Raji (cell line): ENCODE measurements around the gene STK4.

Source experiments
- POLR2A ChIP-seq: IDR thresholded peaks from 2 replicates; pipeline ENCODE4 v1.6.1; 2011; ENCODE audit warnings: low read depth, low read length, control low read depth; ENCODE audit not compliant: insufficient read depth

The STK4 gene

DNA sequence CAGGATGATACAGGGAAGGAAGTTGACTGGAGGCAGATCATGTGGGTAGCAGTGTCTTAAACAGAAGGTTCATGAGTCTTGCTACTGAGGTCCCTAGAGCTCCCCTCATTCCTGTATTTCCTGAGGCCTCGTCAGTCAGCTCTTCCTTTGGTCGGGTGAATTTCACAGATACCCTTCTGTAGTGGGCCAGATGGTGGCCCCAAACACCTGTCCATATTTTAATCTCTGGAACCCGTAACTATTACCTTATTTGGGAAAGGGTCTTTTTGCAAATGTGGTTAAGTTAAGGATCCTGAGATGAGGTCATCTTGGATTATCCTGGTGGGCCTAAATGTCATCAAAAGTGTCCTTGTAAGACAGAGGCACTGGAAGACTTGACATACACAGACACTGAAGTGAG is 125.1 kb downstream of the STK4 start:
- no peak for TF ChIP-seq POLR2A

DNA sequence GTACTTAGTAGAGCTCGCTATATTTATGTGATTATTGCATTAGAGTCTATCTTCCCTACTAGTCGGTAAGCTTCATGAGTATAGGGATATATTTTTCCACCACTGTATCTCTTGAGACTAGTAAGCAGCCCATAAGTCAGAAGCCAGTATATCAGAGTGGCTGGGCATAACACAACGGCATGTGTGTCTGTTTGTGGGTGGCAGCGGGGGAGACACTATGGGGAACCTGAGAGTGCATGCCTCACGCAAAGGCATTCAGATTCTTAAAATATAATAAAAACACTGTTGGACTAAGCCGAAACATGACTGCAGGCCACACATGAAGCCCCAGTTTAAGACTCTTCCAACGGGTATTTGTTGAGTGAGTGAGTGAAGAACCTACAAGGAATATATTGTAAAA is 126.6 kb downstream of the STK4 start:
- no peak for TF ChIP-seq POLR2A

DNA sequence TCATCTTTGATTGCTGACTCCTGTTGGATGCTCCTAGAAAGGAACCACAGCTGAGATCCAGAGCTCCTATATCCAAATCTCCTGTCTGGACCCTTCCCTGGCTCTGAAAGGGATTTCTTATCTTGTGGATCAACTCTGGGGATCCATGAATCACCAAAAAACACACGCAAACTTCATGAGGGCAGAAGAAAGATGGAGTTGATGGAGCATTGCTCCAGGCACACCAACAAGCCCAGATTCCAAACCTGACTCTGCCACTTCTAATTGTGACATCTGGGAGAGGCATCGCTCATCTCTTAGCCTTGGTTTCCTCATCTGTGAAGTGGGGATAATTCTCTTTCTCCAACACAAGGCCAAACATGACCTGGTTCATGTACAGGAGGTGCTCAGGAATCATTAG is 127.9 kb downstream of the STK4 start:
- no peak for TF ChIP-seq POLR2A

DNA sequence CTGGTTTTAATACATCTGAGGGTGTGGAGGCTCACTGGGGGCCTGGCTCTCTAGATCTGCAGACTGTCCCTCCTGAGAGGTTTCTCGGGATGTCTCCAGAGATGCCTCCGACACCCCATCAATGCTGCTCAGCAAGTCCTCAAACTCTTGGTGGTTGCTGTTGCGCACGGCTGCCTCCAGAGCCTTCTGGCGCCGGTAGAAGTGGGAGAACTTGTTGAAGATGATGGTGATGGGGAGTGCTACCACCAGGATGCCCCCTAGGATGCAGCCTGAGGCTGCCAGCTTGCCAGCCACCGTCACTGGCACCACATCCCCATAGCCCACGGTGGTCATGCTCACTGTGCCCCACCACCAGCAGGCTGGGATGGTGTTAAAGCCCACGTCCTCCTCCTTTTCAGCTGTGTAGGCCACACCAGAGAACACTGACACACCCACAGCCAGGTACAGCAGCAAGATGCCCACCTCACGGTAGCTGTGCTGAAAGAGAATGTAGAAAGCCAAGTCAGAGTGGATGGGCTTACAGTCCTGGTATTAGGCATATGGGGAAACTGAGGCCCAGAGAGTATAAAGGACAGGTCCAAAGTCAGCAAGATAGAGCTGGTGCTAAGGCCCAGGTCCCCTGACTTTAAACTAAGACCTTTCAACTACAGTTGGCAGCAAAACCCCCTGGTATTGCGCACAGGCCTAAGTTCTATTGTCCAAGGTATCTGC is 128.7 kb downstream of the STK4 start:
- TF ChIP-seq POLR2A, result no peak

DNA sequence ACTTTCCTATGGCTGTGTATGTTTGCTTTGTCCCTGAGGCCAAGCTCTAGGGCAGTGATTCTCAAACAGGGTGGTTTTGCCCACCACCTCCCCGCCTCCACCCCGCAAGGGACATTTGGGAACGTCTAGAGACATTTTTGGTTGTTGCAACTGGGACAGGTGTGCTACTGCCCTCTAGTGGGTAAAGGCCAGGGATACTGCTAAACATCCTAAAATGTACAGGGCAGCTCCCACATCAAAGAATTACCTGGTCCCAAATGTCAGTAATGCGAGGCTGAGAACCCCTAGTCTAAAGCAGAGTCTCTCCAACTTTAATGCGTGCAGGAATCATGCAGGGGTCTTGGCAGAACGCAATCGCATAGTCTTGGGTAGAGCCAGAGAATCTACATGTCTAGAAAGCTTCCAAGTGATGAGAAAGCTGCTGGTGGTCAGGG is 129.5 kb downstream of the STK4 start:
- TF ChIP-seq POLR2A, result no peak

DNA sequence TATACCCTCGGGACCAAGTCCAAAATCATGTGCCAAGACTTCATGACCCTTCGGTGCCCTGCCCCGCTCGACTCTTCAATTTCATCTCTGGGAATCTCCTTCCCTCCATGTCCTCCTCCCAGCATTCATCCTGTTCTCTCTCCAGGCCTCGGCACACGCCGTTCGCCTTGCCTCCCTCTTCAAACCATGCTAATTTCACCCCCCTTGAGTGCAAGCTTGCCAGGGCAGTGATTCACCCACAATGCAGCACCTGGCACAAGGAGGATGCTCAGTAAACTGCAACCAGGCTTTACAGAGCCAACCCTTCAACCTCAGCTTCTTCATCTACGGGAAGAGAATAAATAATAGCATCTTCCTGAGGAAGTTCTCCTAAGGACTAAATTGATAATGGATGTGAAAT is 130.5 kb downstream of the STK4 start:
- no peak for TF ChIP-seq POLR2A

DNA sequence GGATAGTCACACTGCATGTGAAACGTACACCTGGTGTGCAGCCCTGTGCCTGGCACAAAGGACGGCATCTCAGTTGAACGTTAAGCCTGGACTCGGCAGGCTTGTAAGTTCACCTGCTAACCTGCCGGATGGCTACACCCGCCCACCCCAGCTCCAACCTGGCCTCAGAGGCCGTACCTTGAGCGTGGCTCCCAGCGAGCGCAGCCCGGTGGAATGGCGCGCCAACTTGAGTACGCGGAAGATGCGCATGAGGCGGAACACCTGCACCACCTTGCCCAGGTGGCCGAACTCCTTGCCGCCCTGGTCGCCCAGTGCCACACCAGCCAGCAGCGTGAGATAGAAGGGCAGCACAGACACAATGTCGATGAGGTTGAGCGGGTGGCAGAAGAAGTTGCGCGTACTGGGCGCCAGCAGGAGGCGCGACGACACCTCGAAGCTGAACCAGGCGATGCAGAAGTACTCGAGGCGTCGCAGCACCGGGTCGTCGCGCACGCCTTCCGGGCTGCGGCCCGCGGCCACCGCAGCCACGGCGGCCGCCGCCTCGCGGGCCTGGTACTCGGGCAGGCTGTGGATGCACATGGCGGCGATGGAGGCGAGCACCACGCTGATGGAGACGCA is 131.3 kb downstream of the STK4 start:
- no peak for TF ChIP-seq POLR2A

DNA sequence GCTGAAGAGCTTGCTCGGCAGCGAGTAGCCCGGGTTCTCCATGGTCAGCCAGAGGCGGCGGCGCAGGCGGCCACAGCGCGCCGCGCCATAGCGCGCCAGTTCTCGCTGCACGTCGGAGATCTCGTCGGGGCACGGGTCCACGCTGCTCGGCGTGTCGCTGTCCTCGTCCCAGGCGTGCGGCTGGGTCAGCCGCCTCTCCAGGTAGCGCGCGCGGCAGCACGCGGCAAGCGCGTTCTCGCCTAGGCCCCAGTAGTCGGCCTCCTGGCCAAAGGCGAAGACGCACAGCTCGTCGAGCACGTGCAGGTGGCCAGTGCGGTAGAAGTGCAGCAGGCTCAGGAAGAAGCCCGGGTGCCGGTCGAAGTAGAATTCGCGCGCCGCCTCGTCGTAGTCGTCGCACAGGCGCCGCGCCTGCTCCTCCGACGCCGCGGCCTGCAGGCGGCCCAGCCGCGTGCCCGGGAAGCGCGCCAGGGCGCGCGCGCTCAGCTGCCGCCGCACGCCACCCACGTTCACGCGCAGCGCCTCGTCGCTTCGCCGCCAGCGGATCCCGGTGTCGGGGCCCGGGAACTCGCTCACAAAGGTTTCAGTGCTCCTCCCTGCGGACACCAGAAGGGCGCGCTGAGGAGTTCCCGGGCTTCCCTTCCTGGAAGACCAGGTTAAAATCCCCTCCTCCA is 131.9 kb downstream of the STK4 start:
- TF ChIP-seq POLR2A, result no peak

DNA sequence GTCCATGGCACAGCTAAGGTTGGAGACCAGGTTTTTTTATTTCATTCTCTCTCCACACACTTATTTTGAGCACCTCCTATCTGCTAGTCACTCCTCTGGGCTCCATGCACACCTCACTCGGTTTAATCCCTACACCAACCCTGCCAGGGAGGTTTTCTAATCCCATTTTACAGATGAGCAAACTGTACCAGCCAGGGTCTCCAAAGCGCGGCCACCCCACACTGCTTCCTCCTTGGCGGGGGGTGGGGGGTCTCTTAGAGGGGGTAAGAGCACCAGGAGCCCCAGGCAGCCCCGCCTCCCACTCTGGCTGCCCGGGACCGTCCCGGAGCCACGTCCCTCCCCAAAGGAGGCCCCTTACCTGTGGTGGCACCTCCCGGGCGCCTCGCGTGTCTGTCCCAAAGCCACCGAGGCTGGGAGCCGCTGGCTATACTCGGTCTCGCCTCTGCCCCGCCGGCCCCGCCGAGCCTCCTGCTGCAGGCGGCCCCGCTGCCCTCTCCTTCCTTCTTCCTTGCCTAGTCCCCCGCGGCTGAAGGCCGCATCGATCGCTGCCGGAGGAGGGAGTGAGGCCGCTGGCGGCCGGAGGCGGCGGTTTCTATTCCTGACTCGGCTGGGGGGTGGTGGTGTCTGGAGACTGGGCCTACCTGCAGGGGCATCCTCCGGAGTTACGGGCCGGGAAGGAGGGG is 134.4 kb downstream of the STK4 start, which contains the start of gene KCNS1:
TSS of gene KCNS1 (minus strand) at position 565 of the 683 bp plus-strand sequence. CDS start 1,891 bp downstream, outside the sequence.
- no peak for TF ChIP-seq POLR2A

DNA sequence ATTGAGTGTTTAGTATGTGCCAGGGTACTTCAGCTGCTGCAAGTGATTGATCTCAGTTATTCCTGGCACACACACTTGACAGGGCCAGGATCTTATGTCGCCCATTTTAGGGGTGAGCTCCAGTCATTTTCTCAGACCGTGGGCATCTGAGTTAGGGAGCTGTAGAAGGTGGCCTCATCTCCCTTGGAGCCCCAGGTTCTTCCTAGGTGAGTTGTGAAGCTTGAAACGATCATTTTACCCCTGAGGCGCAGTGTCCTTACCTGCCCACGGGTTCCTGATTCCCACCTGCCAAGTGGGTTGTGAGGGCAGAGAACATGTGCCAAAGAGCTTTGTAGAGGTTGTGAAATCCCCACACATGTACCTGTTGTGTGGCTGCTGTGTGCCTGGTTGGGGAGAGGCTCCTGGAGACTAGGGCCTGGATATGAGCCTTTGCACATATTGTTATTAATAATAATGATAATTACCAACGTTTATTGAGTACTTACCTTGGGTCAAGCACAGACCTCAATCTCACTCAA is 135.1 kb downstream of the STK4 start:
- TF ChIP-seq POLR2A, result no peak

DNA sequence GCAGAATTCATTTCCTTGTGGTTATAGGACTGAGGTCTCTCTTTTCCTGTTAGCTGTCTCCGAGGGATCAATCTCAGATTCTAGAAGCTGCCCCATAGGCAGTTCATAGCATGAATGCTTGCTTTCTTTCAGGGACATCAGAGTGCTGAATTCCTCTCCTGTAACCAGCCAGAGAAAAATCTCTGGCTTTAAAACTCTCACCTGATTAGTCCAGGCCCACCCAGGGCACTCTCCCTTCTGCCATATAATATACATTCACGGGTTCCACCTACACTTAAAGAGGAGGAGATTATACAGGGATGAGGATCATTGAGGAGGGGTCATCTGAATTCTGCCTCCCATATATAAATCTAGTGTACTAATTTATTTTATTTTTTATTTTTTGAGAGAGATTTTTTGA is 136.8 kb downstream of the STK4 start:
- TF ChIP-seq POLR2A, result no peak

DNA sequence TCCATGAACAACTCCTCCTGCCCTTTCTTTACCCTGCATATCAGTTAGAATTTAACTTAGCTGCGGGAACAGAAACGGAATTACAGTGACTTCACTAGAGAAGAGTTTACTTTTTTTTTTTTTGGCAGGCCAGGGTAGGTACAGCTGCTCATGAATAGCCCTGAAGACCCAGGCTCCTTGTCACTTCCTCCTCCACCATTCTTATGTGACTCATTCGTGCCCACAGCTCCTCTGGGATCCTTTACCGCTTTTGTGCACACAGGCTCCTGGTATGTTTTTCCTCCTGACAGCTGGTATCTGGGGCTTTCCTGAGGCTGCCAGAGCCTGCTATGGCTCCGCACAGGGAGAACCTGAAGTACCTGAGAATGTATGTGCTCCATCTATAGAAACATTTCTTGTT is 138.5 kb downstream of the STK4 start:
- TF ChIP-seq POLR2A, result no peak

DNA sequence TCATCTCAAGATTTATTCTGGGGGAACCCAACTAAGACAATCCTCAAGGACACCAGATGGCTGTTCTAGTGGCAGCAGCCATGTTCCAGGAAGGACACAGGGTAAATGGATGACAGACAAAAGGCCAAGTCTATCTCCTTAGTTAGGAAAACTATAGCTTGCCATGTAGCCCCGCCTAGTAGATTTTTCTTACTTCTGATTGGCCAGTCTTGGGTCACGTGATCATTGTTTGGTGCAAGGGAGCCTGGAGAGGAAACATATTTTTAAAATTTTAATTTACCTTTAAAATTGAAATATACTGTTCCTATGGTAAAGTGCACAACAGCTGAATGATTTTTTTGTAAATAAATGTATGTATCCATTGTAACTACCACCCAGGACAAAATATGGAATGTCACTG is 139.0 kb downstream of the STK4 start:
- no peak for TF ChIP-seq POLR2A

DNA sequence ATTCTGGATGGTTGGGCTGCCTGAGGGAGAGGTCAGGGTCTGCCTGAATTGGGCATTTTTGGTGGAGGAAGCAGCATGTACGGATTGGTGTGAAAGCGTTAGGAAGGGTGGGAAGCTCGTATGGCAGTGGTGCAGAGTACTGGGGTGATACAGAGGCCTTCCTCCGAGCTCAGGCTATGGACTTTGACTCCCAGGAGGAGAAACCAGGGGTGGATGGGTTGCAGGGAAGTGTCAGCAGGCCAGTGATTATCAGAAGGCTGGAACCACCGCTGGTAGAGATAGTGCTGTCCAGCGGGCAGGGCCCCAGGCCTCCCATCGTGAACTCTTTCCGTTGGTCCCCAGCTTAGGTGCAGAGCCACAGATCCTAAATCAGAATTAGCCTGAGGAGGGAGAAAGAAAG is 143.3 kb downstream of the STK4 start:
- no peak for TF ChIP-seq POLR2A

DNA sequence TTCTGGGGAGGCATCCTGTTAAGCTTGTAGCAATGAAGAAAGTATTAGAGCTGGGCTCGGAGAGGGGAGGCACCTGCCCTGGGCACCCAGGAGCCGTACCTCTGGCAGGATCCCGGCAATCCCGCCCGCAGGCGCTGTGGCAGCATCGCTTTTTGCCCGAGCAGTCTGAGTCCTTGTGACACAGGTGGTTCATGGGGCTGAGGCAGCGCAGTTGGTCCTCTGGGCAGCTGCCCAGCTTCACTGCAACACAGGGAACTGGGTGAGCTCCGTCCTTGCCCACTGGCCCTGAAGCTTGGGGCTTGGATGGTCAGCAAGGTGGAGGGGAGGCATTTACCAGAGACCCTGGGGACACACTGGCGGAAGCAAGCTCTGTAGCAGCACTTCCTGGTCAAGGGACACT is 144.0 kb downstream of the STK4 start:
- TF ChIP-seq POLR2A, result no peak
